GM12892 (cell line): Measurements from ENCODE around the gene P2RY2.

ENCODE experiments used
- POLR2A ChIP-seq: IDR thresholded peaks from 2 replicates; pipeline ENCODE4 v1.6.1; 2011; ENCODE audit warnings: low read depth, low read length, control low read depth
- POLR2AphosphoS5 ChIP-seq: IDR thresholded peaks from 2 replicates; pipeline ENCODE4 v1.6.1; 2011; ENCODE audit warnings: low read depth, low read length, control low read depth

- TF ChIP-seq POLR2AphosphoS5 (no peak), POLR2A (no peak)
These were observed 21.5 kb upstream of the P2RY2 start for GRCh38 chr11:73196576-73196975.
